Natural killer cell treated with Interleukin-12 subunit alpha and Interleukin-12 subunit beta and Interleukin-15 and Interleukin-18, amount 100 ng/mL, for 72 hours (primary cell): ENCODE results near the gene ZNF365. TPM values are rescaled to one million over a fixed set of nuclear protein-coding genes. Genes with fewer than 3 reads are reported as not detected.
"Not testable (repeated sequence)": the region's sequence is repeated elsewhere in the genome, so short reads cannot be mapped to it uniquely, and the experiment has no call there.

Experiments used
- ATAC-seq, 2 donors: fragments of 150-1000 bp; cut with Tn5 transposase in 1 of 2; sonication (Bioruptor Pico), chemical (Tn5 transposase) in 1 of 2; 2 replicates each; pipeline ENCODE4 v1.10.0; 2021
- DNase-seq: peaks from one replicate; pipeline ENCODE4 v3.0.0; 2022; ENCODE audit warnings: low spot score
- H3K27ac Mint-ChIP-seq, 2 donors: 1 replicate in 1 of 2; 2 replicates in 1 of 2; pipeline ENCODE4 v1.8.0; 2022; ENCODE audit warnings: mixed read lengths in 2 of 2, mild to moderate bottlenecking in 1 of 2, moderate library complexity in 1 of 2
- H3K27me3 Mint-ChIP-seq, 2 donors: 1 replicate in 1 of 2; 2 replicates in 1 of 2; pipeline ENCODE4 v1.8.0; 2022; ENCODE audit warnings: mixed read lengths in 2 of 2
- H3K36me3 Mint-ChIP-seq: one replicate; pipeline ENCODE4 v1.8.0; 2022; ENCODE audit warnings: mixed read lengths
- H3K4me1 Mint-ChIP-seq, 2 donors: 1 replicate in 1 of 2; 2 replicates in 1 of 2; pipeline ENCODE4 v1.8.0; 2022; ENCODE audit warnings: low read depth in 2 of 2, mixed read lengths in 2 of 2, mild to moderate bottlenecking in 1 of 2
- H3K4me3 Mint-ChIP-seq: one replicate; pipeline ENCODE4 v1.8.0; 2022; ENCODE audit warnings: mixed read lengths
- H3K9me3 Mint-ChIP-seq: 2 replicates; pipeline ENCODE4 v1.8.0; 2022; ENCODE audit warnings: mixed read lengths
- total RNA-seq, 2 donors: library from RNA; stranded (reverse); gene quantifications; one replicate each; pipeline ENCODE4 v1.2.3, GENCODE V29; 2022

Gene ZNF365
- total RNA-seq, 2 donors from 2014 or later: 0.86 to 1.5 TPM

DNA sequence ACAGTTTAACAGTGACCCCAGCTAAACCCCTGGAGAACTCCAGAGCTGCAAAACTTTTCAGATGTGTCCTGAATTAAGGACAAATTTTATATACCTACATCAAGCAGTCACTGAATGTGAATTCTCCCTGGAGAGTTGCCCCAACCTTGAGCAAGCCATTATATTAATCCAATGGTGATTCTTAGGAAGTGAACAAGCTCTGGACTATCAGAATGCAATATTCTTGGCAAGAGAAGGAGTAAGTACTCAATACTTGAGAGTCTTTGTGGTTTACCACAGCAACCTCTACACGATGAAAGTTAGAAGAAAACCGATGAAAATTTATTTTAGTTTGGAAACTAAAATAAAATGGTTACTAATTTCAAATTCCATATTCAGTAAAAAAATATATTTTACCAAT, 19.3 kb upstream of the ZNF365 start:
- Mint-ChIP-seq H3K9me3 (no peaks in the 10 kb centered on the region), H3K27me3 (peaks cover 0 to 2% of the 10 kb centered on the region in 2 donors), H3K36me3 (peaks cover 30% of the 10 kb centered on the region), H3K4me3 (no peak overlapping the region), H3K4me1 (peaks cover 10 to 19% of the 10 kb centered on the region in 2 donors), H3K27ac (no peak overlapping the region)
- DNase-seq (no peak), ATAC-seq (no peak)

- H3K4me1 Mint-ChIP-seq: peaks cover 15 to 32% of the 10 kb centered on the region in 2 donors
- no peaks in the 10 kb centered on the region for H3K27me3 Mint-ChIP-seq
- peaks cover 19% of the 10 kb centered on the region for H3K36me3 Mint-ChIP-seq
- ATAC-seq (no peak), DNase-seq (no peak)
- no peak overlapping the region for H3K4me3 Mint-ChIP-seq
- H3K9me3 Mint-ChIP-seq: no peaks in the 10 kb centered on the region
- no peak overlapping the region for H3K27ac Mint-ChIP-seq
Observed at GRCh38 chr10:62356447-62356846, 17.7 kb upstream of the ZNF365 start.

DNA sequence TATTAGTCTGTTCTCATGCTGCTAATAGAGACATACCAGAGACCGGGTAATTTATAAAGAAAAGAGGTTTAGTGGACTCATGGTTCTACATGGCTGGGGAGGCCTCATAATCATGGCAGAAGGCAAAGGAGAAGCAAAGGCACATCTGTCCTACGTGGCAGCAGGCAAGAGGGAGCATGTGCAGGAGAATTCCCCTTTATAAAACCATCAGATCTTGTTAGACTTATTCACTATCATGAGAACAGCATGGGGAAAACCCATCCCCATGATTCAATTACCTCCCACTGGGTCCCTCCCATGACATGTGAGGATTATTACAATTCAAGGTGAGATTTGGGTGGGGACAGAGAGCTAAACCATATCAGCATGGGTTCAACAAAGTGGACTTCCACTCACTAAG, 16.0 kb upstream of the ZNF365 start:
- Mint-ChIP-seq H3K4me1 (peaks cover 19 to 32% of the 10 kb centered on the region in 2 donors), H3K36me3 (peaks cover 19% of the 10 kb centered on the region)
- not testable (repeated sequence) for H3K27me3 Mint-ChIP-seq, H3K9me3 Mint-ChIP-seq, ATAC-seq, DNase-seq, H3K4me3 Mint-ChIP-seq, H3K27ac Mint-ChIP-seq

DNA sequence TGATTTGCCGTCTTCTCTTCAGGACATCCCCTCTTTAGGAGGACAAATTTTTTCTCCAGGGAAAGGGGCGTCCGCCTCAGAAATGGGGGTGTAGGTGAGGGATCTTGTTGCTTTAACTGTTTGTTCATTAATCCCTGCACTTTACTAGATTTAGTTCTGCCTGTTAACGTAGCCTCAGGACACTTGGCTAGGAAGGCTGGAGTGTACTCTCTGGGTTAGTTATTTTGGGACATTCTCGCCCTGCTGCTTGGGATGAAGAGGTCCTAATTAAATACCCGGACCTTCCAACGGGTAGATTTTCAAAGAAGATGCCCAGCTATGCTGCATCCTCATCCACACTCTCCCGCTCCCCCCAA, 552 bp upstream of the ZNF365 start:
- peak overlapping the region in 1 of 2 donors; percentile 47 for H3K27ac Mint-ChIP-seq
- H3K4me3 Mint-ChIP-seq: peak overlapping the region; percentile 79
- peaks cover 11 to 16% of the 10 kb centered on the region in 2 donors for H3K4me1 Mint-ChIP-seq
- no peak for DNase-seq
- no peak for ATAC-seq
- peaks cover 0 to 3% of the 10 kb centered on the region in 2 donors for H3K27me3 Mint-ChIP-seq
- no peaks in the 10 kb centered on the region for H3K9me3 Mint-ChIP-seq
- no peaks in the 10 kb centered on the region for H3K36me3 Mint-ChIP-seq

DNA sequence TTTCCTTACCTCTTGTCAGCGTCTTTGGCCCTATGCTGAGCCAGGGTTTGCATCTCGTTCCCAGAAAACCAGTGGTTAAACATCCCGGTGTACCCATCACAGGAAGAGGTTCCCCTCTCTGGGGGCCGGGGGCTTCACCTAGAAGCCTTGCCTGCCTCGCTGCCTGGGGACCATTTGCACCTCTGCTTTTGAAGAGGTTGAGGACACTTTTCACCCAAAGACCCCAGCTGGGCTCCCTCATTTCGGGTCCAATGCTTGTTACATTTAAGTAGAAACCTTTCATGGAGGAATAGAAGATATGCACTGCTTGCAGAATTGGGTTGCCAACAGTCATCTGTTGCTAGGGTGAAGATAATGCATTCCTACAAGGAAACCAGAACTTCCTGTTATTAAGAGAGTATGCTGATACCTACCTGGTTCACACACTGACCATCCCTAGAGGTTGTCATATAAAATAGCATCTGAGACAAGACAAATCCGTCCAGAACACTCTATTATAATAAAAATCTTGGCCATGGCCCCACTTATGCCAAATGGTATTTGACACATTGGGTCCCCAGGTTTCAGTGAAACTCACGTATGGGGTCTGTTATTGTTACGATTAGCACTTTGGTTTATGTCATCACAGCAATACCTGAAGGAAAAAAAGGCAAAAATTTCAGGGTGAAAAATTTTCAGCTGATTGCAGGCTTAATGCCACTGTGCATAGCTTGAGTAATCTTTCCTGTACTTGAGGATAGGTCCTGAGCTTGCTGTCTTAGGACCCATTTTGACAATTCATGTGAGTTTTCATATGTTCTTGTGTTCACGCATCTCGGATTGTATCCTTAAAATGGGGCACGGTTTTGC, 917 bp downstream of the ZNF365 start:
- Mint-ChIP-seq H3K4me1 (peaks cover 11 to 16% of the 10 kb centered on the region in 2 donors), H3K27ac (no peak overlapping the region)
- no peak for ATAC-seq

DNA sequence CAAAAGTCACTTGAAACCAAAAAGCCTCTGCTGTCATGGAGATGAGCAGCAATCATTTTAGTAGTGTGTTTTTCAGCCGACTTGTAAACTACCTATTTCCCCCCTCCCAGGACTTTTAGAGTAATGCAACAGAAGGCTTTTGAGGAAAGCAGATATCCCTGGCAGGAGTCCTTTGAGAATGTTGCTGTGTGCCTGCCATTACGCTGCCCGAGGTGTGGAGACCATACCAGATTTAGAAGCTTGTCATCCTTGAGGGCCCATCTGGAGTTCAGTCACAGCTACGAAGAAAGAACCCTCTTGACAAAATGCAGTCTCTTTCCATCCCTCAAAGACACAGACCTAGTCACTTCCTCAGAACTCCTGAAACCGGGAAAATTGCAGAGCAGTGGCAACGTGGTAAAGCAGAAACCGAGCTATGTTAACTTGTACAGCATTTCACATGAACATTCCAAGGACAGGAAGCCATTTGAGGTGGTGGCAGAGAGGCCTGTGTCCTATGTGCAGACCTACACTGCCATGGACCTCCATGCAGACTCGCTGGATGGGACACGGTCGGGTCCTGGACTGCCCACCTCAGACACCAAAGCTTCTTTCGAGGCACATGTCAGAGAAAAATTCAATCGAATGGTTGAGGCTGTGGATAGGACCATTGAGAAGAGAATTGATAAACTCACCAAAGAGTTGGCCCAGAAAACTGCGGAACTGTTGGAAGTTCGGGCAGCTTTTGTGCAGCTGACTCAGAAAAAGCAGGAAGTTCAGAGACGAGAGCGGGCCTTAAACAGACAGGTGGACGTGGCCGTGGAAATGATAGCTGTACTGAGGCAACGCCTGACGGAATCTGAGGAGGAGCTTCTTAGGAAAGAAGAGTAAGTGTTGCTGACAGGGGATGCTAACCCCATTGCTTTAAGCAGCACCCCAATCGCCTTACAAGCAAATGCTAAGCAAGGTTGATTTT, 2.2 kb downstream of the ZNF365 start:
- Mint-ChIP-seq H3K27me3 (peaks cover 0 to 7% of the 10 kb centered on the region in 2 donors), H3K9me3 (no peaks in the 10 kb centered on the region), H3K4me1 (peaks cover 19 to 22% of the 10 kb centered on the region in 2 donors), H3K27ac (peak overlapping the region in 1 of 2 donors; percentile 26), H3K36me3 (no peaks in the 10 kb centered on the region), H3K4me3 (no peak overlapping the region)
- no peak for DNase-seq
- no peak for ATAC-seq

More for the DNA sequence above, 917 bp downstream of the ZNF365 start:
- no peak for DNase-seq
- H3K4me3 Mint-ChIP-seq: peak overlapping the region; percentile 88
- no peaks in the 10 kb centered on the region for H3K36me3 Mint-ChIP-seq
- no peaks in the 10 kb centered on the region for H3K9me3 Mint-ChIP-seq
- peaks cover 0 to 3% of the 10 kb centered on the region in 2 donors for H3K27me3 Mint-ChIP-seq

- Mint-ChIP-seq H3K4me3 (no peak overlapping the region), H3K36me3 (no peaks in the 10 kb centered on the region)
Observed at GRCh38 chr10:62377026-62377415, 2.9 kb downstream of the ZNF365 start.

GRCh38 chr10:62377966-62378365, 3.8 kb downstream of the ZNF365 start:
- Mint-ChIP-seq H3K27me3 (peaks cover 0 to 7% of the 10 kb centered on the region in 2 donors), H3K9me3 (no peaks in the 10 kb centered on the region), H3K4me3 (no peak overlapping the region), H3K4me1 (peaks cover 28 to 34% of the 10 kb centered on the region in 2 donors), H3K27ac (no peak overlapping the region), H3K36me3 (no peaks in the 10 kb centered on the region)
- DNase-seq (no peak), ATAC-seq (no peak)

More at GRCh38 chr10:62377026-62377415, 2.9 kb downstream of the ZNF365 start:
- H3K27ac Mint-ChIP-seq: peak overlapping the region in 1 of 2 donors; percentile 26
- DNase-seq (no peak), ATAC-seq (no peak)
- peaks cover 24 to 26% of the 10 kb centered on the region in 2 donors for H3K4me1 Mint-ChIP-seq
- no peaks in the 10 kb centered on the region for H3K9me3 Mint-ChIP-seq
- H3K27me3 Mint-ChIP-seq: peaks cover 0 to 7% of the 10 kb centered on the region in 2 donors

GRCh38 chr10:62378877-62379276, 4.7 kb downstream of the ZNF365 start:
- not testable (repeated sequence) for H3K9me3 Mint-ChIP-seq, H3K36me3 Mint-ChIP-seq, H3K4me3 Mint-ChIP-seq, DNase-seq, ATAC-seq, H3K27me3 Mint-ChIP-seq
- H3K4me1 Mint-ChIP-seq: peaks cover 31 to 39% of the 10 kb centered on the region in 2 donors
- peak overlapping the region in 1 of 2 donors; percentile 29 for H3K27ac Mint-ChIP-seq

- Mint-ChIP-seq H3K36me3 (no peaks in the 10 kb centered on the region), H3K4me3 (no peak overlapping the region), H3K27ac (no peak overlapping the region), H3K4me1 (peaks cover 35 to 43% of the 10 kb centered on the region in 2 donors), H3K27me3 (peaks cover 0 to 4% of the 10 kb centered on the region in 2 donors), H3K9me3 (no peaks in the 10 kb centered on the region)
- ATAC-seq: no peak
- no peak for DNase-seq
Observed at GRCh38 chr10:62379394-62379793, 5.2 kb downstream of the ZNF365 start.

DNA sequence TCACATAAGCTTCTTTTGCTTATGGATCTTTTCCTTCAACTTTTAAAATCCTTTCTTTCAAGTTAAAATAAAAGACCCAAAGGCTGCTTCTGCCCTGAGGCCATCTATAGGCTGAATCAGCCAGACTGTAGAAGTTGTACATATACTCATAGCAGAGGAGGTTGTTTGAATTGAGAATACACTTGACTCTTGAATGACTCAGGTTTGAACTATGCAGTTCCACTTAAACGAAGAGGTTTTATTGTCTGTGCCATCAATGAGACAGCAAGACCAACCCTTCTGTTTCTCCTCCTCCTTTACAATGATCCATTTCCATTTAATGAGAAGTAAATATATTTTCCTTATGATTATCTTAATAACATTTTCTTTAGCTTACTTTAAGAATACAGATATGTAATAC, 5.8 kb downstream of the ZNF365 start:
- Mint-ChIP-seq H3K4me3 (no peak overlapping the region), H3K36me3 (no peaks in the 10 kb centered on the region), H3K27me3 (peaks cover 0 to 4% of the 10 kb centered on the region in 2 donors), H3K9me3 (no peaks in the 10 kb centered on the region), H3K4me1 (peaks cover 38 to 46% of the 10 kb centered on the region in 2 donors), H3K27ac (peak overlapping the region in 1 of 2 donors; percentile 64)
- no peak for DNase-seq
- no peak for ATAC-seq

DNA sequence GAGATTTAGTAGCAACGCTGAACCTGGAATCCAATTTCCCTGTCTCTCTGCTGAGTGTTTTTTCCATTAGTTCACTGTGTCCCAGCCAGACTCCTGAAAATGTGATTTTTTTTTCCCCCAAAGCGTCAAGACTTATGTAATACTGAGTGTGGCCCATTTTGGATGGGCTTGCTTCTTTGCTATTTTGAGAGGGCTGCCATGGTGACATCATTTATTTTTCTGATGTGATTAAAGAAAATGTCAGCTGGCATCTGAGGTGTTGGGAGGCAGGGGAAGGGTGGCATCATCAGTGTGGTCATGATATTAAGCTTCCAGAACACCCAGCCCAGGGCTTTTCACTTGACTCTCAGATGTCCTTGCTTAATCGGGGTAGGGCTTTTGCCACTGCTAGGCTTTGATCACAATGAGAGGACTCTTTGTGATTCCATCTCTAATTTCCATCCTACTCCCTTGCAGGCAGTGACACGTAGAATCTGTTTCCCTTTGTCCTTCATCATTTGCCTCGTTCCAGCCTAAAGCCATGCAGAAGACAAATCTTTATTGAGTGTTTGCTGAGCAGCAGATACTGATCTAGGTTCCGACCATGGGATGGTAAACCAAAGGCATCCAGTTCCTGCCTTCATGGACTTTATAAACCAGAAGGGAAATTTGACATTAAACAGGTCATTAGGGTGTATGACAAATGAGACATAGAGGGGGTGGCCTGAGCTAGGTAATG, 7.4 kb downstream of the ZNF365 start:
- no peak for DNase-seq
- Mint-ChIP-seq H3K4me1 (peaks cover 46 to 55% of the 10 kb centered on the region in 2 donors), H3K36me3 (peaks cover 3% of the 10 kb centered on the region), H3K27ac (peak overlapping the region in 1 of 2 donors; percentile 45), H3K4me3 (no peak overlapping the region), H3K9me3 (no peaks in the 10 kb centered on the region), H3K27me3 (peaks cover 0 to 4% of the 10 kb centered on the region in 2 donors)
- no peak for ATAC-seq

DNA sequence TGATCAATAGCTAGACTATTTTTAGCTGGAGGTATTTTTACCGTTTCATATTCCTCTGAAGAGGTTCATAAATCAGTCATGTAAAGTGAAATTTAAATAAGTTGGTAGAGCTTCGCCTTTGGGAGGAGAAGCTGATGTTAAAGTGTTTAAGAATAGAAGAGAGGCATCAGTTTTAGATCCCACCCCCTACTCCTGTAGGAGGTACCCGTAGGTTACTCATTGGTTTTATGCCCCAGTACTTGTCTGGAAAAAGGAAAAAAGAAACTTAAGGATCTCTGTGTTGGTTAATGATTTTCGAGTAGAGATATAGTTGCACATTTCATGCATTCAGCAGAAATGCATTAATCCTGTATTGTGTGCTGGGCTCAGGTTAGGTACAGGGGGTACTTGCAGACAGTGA, 8.7 kb downstream of the ZNF365 start:
- DNase-seq (no peak), ATAC-seq (no peak)
- peaks cover 0 to 4% of the 10 kb centered on the region in 2 donors for H3K27me3 Mint-ChIP-seq
- H3K4me3 Mint-ChIP-seq: peak overlapping the region; percentile 23
- H3K9me3 Mint-ChIP-seq: peaks cover under 1% of the 10 kb centered on the region
- H3K36me3 Mint-ChIP-seq: peaks cover 10% of the 10 kb centered on the region
- peak overlapping the region; percentile 13 to 44 for H3K27ac Mint-ChIP-seq
- H3K4me1 Mint-ChIP-seq: peaks cover 55 to 65% of the 10 kb centered on the region in 2 donors
